WTC11 (cell line): ENCODE data around the gene TASP1. TPM values are rescaled to one million over a fixed set of nuclear protein-coding genes. Genes with fewer than 3 reads are reported as not detected.

Experiments
- ATAC-seq: fragments of 200-7000 bp; cut with Tn5 transposase; 2 replicates; pipeline ENCODE4 v1.10.0; 2021; ENCODE audit warnings: mild to moderate bottlenecking, moderate library complexity
- Bru-seq: library from RNA; stranded (reverse); fragments of 400-500 nt; gene quantifications from one replicate; lab custom pipeline; 2021; lab: Mats Ljungman, UMichigan
- CTCF ChIA-PET: fragments of 300-600 bp; sonication (Branson Sonifier 250); formaldehyde crosslinking; loops from one replicate; lab custom pipeline; 2021; ENCODE audit warnings: antibody characterized with exemption; lab: Charles Lee
- POLR2A ChIA-PET: fragments of 350-600 bp; sonication (Branson Sonifier 250); formaldehyde crosslinking; loops from one replicate; lab custom pipeline; 2021; ENCODE audit warnings: antibody characterized with exemption; lab: Charles Lee
- DNase-seq: peaks from one replicate; pipeline ENCODE4 v3.0.0; 2021; ENCODE audit warnings: low spot score
- H3K27ac Mint-ChIP-seq: 2 replicates; pipeline ENCODE4 v1.8.0; 2021; ENCODE audit warnings: mixed read lengths
- H3K27me3 Mint-ChIP-seq: 2 replicates; pipeline ENCODE4 v1.8.0; 2021; ENCODE audit warnings: low read depth, mild to moderate bottlenecking, moderate library complexity, mixed read lengths
- H3K36me3 Mint-ChIP-seq: 2 replicates; pipeline ENCODE4 v1.8.0; 2021; ENCODE audit warnings: mixed read lengths
- H3K4me1 Mint-ChIP-seq: 2 replicates; pipeline ENCODE4 v1.8.0; 2022; ENCODE audit warnings: mixed read lengths
- H3K4me3 Mint-ChIP-seq: 2 replicates; pipeline ENCODE4 v1.8.0; 2021; ENCODE audit warnings: mild to moderate bottlenecking, moderate library complexity, mixed read lengths
- H3K9me3 Mint-ChIP-seq: 2 replicates; pipeline ENCODE4 v1.8.0; 2021; ENCODE audit warnings: mixed read lengths
- AR ChIP-seq: fragments of 250-450 bp; sonication (Bioruptor Pico); IDR thresholded peaks from 2 replicates; pipeline ENCODE4 v1.9.0; 2021; ENCODE audit warnings: mild to moderate bottlenecking
- CREM ChIP-seq: sonication (generic); formaldehyde crosslinking; IDR thresholded peaks from 2 replicates; pipeline ENCODE4 v1.8.1; 2022; ENCODE audit warnings: mild to moderate bottlenecking, missing genetic modification reagents, moderate library complexity
- FOXK1 ChIP-seq: sonication (generic); formaldehyde crosslinking; IDR thresholded peaks from 2 replicates; pipeline ENCODE4 v1.8.0; 2022; ENCODE audit warnings: mild to moderate bottlenecking, moderate library complexity, missing genetic modification reagents
- FOXP1 ChIP-seq: sonication (generic); formaldehyde crosslinking; IDR thresholded peaks from 2 replicates; pipeline ENCODE4 v1.8.0; 2022; ENCODE audit warnings: missing genetic modification reagents, mild to moderate bottlenecking, moderate library complexity, borderline replicate concordance
- GABPB1 ChIP-seq: sonication (generic); formaldehyde crosslinking; IDR thresholded peaks from 2 replicates; pipeline ENCODE4 v1.8.1; 2023; ENCODE audit warnings: mild to moderate bottlenecking, missing genetic modification reagents
- GRHL2 ChIP-seq: fragments of 250-450 bp; sonication (Bioruptor Pico); IDR thresholded peaks from 2 replicates; pipeline ENCODE4 v1.8.0; 2022; ENCODE audit warnings: mild to moderate bottlenecking, moderate library complexity; ENCODE audit not compliant: insufficient replicate concordance, severe bottlenecking
- MYBL2 ChIP-seq: sonication (generic); formaldehyde crosslinking; IDR thresholded peaks from 2 replicates; pipeline ENCODE4 v1.8.1; 2023; ENCODE audit warnings: mild to moderate bottlenecking, moderate library complexity, missing genetic modification reagents
- NFATC4 ChIP-seq: fragments of 250-450 bp; sonication (Bioruptor Pico); IDR thresholded peaks from 2 replicates; pipeline ENCODE4 v1.9.0; 2021; ENCODE audit warnings: mild to moderate bottlenecking
- NFE2L1 ChIP-seq: sonication (generic); formaldehyde crosslinking; IDR thresholded peaks from 2 replicates; pipeline ENCODE4 v1.8.1; 2023; ENCODE audit warnings: missing genetic modification reagents
- NFYB ChIP-seq: sonication (generic); formaldehyde crosslinking; conservative IDR thresholded peaks from 2 replicates; pipeline ENCODE4 v1.8.0; 2022; ENCODE audit warnings: low read depth, missing genetic modification reagents
- OVOL2 ChIP-seq: fragments of 250-450 bp; sonication (Bioruptor Pico); IDR thresholded peaks from 2 replicates; pipeline ENCODE4 v1.9.0; 2021; ENCODE audit warnings: mild to moderate bottlenecking, borderline replicate concordance
- SOX15 ChIP-seq: fragments of 250-450 bp; sonication (Bioruptor Pico); IDR thresholded peaks from 2 replicates; pipeline ENCODE4 v1.9.0; 2021; ENCODE audit warnings: mild to moderate bottlenecking
- SP1 ChIP-seq: sonication (generic); formaldehyde crosslinking; conservative IDR thresholded peaks from 2 replicates; pipeline ENCODE4 v1.8.1; 2022; ENCODE audit warnings: missing genetic modification reagents
- TCF7 ChIP-seq: sonication (generic); formaldehyde crosslinking; IDR thresholded peaks from 2 replicates; pipeline ENCODE4 v1.8.0; 2022; ENCODE audit warnings: mild to moderate bottlenecking, low read depth, missing genetic modification reagents, moderate library complexity
- USF1 ChIP-seq: sonication (generic); formaldehyde crosslinking; IDR thresholded peaks from 2 replicates; pipeline ENCODE4 v1.8.0; 2022; ENCODE audit warnings: mild to moderate bottlenecking, missing genetic modification reagents
- USF2 ChIP-seq: sonication (generic); formaldehyde crosslinking; IDR thresholded peaks from 2 replicates; pipeline ENCODE4 v1.8.1; 2023; ENCODE audit warnings: mild to moderate bottlenecking, missing genetic modification reagents, moderate library complexity
- ZNF138 ChIP-seq: sonication (generic); formaldehyde crosslinking; conservative IDR thresholded peaks from 2 replicates; pipeline ENCODE4 v1.8.1; 2022; ENCODE audit warnings: mild to moderate bottlenecking, moderate library complexity, missing genetic modification reagents
- ZNF232 ChIP-seq: sonication (generic); formaldehyde crosslinking; IDR thresholded peaks from 2 replicates; pipeline ENCODE4 v1.8.0; 2022; ENCODE audit warnings: mild to moderate bottlenecking, missing genetic modification reagents
- ZNF317 ChIP-seq: sonication (generic); formaldehyde crosslinking; IDR thresholded peaks from 2 replicates; pipeline ENCODE4 v1.8.1; 2023; ENCODE audit warnings: low read depth, mild to moderate bottlenecking, moderate library complexity, missing genetic modification reagents, borderline replicate concordance
- long read RNA-seq, 3 experiments: library from RNA in 1 of 3; library from capped mRNA in 1 of 3; library from polyadenylated mRNA in 1 of 3; unstranded in 2 of 3; stranded (forward) in 1 of 3; transcript quantifications; one replicate each; pipeline ENCODE4 v2.0.0, GENCODE V29; 2021
- total RNA-seq: library from RNA; stranded (reverse); gene quantifications from 3 replicates; pipeline ENCODE4 v1.2.3, GENCODE V29; 2021
- TF ChIP-seq, protein P1 (sequence below): fragments of 250-450 bp; sonication (Bioruptor Pico); IDR thresholded peaks from 2 replicates; pipeline ENCODE4 v1.8.0; 2021; ENCODE audit warnings: mild to moderate bottlenecking
- TF ChIP-seq, protein P2 (sequence below): sonication (generic); formaldehyde crosslinking; IDR thresholded peaks from 2 replicates; pipeline ENCODE4 v1.8.0; 2022; ENCODE audit warnings: mild to moderate bottlenecking, missing genetic modification reagents
- TF ChIP-seq, protein P3 (sequence below): fragments of 250-450 bp; sonication (Bioruptor Pico); IDR thresholded peaks from 2 replicates; pipeline ENCODE4 v1.9.0; 2021; ENCODE audit warnings: mild to moderate bottlenecking, borderline replicate concordance
- TF ChIP-seq, protein P4 (sequence below): sonication (generic); formaldehyde crosslinking; IDR thresholded peaks from 2 replicates; pipeline ENCODE4 v1.8.0; 2022; ENCODE audit warnings: mild to moderate bottlenecking, missing genetic modification reagents

Gene TASP1, protein sequence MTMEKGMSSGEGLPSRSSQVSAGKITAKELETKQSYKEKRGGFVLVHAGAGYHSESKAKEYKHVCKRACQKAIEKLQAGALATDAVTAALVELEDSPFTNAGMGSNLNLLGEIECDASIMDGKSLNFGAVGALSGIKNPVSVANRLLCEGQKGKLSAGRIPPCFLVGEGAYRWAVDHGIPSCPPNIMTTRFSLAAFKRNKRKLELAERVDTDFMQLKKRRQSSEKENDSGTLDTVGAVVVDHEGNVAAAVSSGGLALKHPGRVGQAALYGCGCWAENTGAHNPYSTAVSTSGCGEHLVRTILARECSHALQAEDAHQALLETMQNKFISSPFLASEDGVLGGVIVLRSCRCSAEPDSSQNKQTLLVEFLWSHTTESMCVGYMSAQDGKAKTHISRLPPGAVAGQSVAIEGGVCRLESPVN
- 11.6 to 12.4 TPM (median 12.2 TPM) in 3 replicates for total RNA-seq
- Bru-seq, nascent RNA, result percentile 71 among the genes with signal in this experiment
- long read RNA-seq, experiment 1, transcript TASP1-201 (14 exons, 2,352 nt), result major isoform, 35 of 61 reads
- long read RNA-seq, experiment 1, partial matches to known transcripts, result 8 of 61 reads
- long read RNA-seq, experiment 1, other reads (novel, unspliced or antisense), result 17 of 61 reads
- long read RNA-seq, experiment 2, partial matches to known transcripts, result 4 of 8 reads
- long read RNA-seq, experiment 2, other reads (novel, unspliced or antisense), result 3 of 8 reads
- long read RNA-seq, experiment 3, transcript TASP1-201 (14 exons, 2,352 nt), result major isoform, 16 of 40 reads
- long read RNA-seq, experiment 3, partial matches to known transcripts, result 8 of 40 reads
- long read RNA-seq, experiment 3, other reads (novel, unspliced or antisense), result 16 of 40 reads

DNA sequence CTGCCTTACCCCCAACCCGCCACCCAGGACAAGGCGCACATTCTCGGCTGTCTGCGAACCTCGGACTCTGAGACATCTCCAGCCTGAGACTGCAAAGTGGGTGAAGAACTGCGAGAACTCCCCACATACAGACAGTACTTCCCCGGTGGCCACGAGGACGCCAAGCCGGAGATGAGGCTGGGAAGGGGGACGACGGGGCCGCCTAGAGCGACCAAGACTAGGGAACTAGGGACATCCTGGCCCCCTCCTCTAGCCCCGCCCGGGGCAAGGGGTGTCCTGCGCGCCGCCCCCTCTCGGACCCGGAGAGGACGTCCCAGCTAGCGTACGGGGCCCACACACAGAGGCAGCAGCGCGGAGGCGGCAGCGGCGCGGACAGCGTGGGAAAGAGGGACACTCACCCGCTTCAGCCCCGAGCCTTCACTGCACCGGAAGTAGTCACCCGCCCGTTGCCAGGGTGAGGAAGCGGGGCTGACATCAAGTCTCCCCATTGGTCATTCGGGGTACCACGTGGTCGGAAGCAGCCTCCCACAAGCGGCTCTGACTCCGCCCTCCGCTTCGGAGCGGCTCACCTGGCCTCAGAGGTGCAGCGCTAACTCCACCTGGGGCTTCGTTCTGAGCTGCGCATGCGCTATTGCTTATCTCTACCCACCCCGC, at the start of gene TASP1:
TSS of gene TASP1 (minus strand) at position 437 of the 654 bp plus-strand sequence. CDS start 8,854 bp downstream, outside the sequence.
- ChIA-PET POLR2A (no interaction called here), CTCF (interaction anchor here (0.9 kb wide), 1 partner anchor 133 kb away, joined by 7 read pairs; no protein-coding TSS in a partner anchor)
- Mint-ChIP-seq H3K4me3 (peak within 1 kb of the TSS; percentile 95), H3K36me3 (no peaks in the 10 kb centered on the region), H3K27me3 (no peaks in the 10 kb centered on the region), H3K9me3 (no peaks in the 10 kb centered on the region), H3K4me1 (peaks cover 8% of the 10 kb centered on the region), H3K27ac (peak within 1 kb of the TSS; percentile 92)
- peak; percentile 99 for DNase-seq
- peak; percentile 99 for ATAC-seq
- TF ChIP-seq ZNF232 (CRISPR knock-in tag), result 0 out of 2 replicates have a peak, but pooled peaks have one; percentile 16
- TF ChIP-seq FOXK1 (CRISPR knock-in tag), result peak; percentile 59; the same call in 1 of the 2 replicates
- peak; percentile 74 for TF ChIP-seq GABPB1 (CRISPR knock-in tag)
- peak; percentile 84 for TF ChIP-seq SP1 (CRISPR knock-in tag)
- TF ChIP-seq, protein P1, sequence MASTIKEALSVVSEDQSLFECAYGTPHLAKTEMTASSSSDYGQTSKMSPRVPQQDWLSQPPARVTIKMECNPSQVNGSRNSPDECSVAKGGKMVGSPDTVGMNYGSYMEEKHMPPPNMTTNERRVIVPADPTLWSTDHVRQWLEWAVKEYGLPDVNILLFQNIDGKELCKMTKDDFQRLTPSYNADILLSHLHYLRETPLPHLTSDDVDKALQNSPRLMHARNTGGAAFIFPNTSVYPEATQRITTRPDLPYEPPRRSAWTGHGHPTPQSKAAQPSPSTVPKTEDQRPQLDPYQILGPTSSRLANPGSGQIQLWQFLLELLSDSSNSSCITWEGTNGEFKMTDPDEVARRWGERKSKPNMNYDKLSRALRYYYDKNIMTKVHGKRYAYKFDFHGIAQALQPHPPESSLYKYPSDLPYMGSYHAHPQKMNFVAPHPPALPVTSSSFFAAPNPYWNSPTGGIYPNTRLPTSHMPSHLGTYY, result no peak
- peak; percentile 72 for TF ChIP-seq MYBL2
- TF ChIP-seq, protein P2, sequence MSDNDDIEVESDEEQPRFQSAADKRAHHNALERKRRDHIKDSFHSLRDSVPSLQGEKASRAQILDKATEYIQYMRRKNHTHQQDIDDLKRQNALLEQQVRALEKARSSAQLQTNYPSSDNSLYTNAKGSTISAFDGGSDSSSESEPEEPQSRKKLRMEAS (CRISPR knock-in tag), result peak; percentile 64
- TF ChIP-seq OVOL2 (CRISPR knock-in tag), result no peak
- TF ChIP-seq, protein P3, sequence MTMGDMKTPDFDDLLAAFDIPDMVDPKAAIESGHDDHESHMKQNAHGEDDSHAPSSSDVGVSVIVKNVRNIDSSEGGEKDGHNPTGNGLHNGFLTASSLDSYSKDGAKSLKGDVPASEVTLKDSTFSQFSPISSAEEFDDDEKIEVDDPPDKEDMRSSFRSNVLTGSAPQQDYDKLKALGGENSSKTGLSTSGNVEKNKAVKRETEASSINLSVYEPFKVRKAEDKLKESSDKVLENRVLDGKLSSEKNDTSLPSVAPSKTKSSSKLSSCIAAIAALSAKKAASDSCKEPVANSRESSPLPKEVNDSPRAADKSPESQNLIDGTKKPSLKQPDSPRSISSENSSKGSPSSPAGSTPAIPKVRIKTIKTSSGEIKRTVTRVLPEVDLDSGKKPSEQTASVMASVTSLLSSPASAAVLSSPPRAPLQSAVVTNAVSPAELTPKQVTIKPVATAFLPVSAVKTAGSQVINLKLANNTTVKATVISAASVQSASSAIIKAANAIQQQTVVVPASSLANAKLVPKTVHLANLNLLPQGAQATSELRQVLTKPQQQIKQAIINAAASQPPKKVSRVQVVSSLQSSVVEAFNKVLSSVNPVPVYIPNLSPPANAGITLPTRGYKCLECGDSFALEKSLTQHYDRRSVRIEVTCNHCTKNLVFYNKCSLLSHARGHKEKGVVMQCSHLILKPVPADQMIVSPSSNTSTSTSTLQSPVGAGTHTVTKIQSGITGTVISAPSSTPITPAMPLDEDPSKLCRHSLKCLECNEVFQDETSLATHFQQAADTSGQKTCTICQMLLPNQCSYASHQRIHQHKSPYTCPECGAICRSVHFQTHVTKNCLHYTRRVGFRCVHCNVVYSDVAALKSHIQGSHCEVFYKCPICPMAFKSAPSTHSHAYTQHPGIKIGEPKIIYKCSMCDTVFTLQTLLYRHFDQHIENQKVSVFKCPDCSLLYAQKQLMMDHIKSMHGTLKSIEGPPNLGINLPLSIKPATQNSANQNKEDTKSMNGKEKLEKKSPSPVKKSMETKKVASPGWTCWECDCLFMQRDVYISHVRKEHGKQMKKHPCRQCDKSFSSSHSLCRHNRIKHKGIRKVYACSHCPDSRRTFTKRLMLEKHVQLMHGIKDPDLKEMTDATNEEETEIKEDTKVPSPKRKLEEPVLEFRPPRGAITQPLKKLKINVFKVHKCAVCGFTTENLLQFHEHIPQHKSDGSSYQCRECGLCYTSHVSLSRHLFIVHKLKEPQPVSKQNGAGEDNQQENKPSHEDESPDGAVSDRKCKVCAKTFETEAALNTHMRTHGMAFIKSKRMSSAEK (CRISPR knock-in tag), result no peak
- TF ChIP-seq NFE2L1, result no peak; the same call in 1 of the 2 replicates
- no peak for TF ChIP-seq GRHL2 (CRISPR knock-in tag)
- TF ChIP-seq FOXP1 (CRISPR knock-in tag), result peak; percentile 61; the same call in 1 of the 2 replicates
- no peak for TF ChIP-seq ZNF317 (CRISPR knock-in tag)
- TF ChIP-seq ZNF138 (CRISPR knock-in tag), result no peak
- TF ChIP-seq, protein P4, sequence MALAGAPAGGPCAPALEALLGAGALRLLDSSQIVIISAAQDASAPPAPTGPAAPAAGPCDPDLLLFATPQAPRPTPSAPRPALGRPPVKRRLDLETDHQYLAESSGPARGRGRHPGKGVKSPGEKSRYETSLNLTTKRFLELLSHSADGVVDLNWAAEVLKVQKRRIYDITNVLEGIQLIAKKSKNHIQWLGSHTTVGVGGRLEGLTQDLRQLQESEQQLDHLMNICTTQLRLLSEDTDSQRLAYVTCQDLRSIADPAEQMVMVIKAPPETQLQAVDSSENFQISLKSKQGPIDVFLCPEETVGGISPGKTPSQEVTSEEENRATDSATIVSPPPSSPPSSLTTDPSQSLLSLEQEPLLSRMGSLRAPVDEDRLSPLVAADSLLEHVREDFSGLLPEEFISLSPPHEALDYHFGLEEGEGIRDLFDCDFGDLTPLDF (CRISPR knock-in tag), result no peak
- TF ChIP-seq SOX15 (CRISPR knock-in tag), result no peak
- no peak for TF ChIP-seq AR (CRISPR knock-in tag)
- peak; percentile 96 for TF ChIP-seq USF1 (CRISPR knock-in tag)
- TF ChIP-seq CREM (CRISPR knock-in tag), result 0 out of 2 replicates have a peak, but pooled peaks have one; percentile 57
- no peak for TF ChIP-seq TCF7 (CRISPR knock-in tag)
- peak; percentile 68 for TF ChIP-seq NFYB (CRISPR knock-in tag)
- TF ChIP-seq NFATC4 (CRISPR knock-in tag), result no peak
- TF ChIP-seq USF2, result peak; percentile 97
